Globus pallidus (tissue), 1 donor: ENCODE results near the gene WDR62.

Experiments used
- DNase-seq: peaks from one replicate; pipeline ENCODE4 v3.0.0-alpha.2; 2015; ENCODE audit warnings: low spot score

Gene WDR62

DNA sequence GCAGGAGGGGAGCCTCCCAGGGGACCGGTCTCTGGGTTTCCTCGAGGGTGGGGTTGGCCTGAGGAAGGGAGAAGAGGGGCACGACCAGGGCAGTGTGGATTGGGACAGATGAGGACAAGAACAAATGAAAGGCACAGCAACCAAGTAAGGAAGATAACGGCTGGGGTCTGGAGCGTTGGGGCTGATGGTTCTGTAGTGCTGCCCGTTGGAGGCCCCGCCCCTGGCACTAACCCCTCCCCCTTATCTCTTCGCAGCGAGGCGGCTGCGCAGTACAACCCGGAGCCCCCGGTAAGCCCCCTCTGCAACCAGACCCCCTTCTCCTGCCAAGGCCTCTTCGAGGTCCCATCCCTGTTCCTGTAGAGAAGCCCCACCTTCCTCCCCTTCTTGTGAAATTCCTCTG lies 87.3 kb downstream of the WDR62 start:
- DNase-seq: no peak

DNA sequence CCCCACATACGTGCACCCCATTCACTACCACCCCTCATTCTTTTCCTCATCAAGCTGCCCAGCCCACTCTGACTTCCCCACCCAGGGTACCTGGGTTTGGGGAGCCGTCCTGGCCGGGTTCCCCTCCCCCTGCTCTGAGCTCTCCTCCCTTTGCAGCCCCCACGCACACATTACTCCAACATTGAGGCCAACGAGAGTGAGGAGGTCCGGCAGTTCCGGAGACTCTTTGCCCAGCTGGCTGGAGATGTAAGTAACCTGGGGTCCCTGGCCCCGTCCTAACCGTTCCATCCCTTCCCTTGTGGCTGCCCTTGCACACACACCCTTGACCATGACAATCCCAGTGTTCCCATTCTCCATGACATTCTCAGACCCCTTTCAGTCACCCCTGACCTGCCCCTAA lies 87.8 kb downstream of the WDR62 start:
- DNase-seq: no peak

DNA sequence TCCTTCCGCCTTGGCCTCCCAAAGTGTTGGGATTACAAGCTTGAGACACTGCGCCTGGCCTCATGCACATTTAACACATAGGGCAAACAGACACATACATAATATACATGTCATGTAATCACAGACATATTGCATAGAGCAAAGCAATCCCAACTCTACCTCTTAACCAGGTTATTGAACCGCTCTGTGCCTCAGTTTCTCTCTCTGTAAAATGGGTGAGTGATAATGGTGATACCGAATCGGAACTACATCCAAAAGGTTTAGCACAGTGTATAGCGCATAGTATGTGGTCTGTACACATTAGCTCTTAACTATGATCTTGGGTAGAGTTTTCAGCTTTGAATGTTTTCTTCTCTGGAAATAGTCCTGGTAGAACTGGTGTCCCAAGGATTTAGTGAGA lies 89.9 kb downstream of the WDR62 start:
- DNase-seq: no peak

DNA sequence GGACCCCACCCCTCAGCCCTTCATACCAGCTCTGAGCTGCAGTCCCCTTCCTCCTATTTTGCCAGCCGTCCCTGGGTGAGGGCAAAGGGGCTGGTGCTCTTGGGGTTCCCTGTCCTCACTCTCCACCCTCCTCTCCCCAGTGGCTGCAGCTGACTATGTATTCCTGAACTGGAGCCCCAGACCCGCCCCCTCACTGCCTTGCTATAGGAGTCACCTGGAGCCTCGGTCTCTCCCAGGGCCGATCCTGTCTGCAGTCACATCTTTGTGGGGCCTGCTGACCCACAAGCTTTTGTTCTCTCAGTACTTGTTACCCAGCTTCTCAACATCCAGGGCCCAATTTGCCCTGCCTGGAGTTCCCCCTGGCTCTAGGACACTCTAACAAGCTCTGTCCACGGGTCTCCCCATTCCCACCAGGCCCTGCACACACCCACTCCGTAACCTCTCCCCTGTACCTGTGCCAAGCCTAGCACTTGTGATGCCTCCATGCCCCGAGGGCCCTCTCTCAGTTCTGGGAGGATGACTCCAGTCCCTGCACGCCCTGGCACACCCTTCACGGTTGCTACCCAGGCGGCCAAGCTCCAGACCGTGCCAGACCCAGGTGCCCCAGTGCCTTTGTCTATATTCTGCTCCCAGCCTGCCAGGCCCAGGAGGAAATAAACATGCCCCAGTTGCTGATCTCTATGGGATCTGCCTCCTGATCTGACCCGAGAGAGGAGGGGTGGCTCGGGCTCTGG lies 95.1 kb downstream of the WDR62 start:
- no peak for DNase-seq

DNA sequence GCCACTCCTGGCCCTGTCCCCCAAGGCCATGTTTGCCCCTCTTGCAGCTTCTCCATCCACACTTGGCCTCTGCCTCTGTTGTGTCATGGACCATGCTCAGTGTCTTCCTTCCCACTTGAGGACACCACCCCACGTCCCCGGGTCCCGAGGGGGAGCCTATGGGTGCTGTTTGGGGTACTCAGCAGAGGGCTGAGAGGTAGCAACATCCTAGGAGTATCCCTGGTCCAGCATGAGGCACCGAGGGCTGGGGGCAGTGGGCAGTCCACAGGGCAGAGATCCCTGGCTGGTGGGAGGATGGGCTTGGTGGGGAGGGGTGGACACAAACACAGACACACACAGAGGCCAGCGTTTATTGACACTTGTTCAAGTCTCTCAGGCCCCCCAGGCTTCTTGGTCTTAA lies 95.9 kb downstream of the WDR62 start:
- DNase-seq: no peak

DNA sequence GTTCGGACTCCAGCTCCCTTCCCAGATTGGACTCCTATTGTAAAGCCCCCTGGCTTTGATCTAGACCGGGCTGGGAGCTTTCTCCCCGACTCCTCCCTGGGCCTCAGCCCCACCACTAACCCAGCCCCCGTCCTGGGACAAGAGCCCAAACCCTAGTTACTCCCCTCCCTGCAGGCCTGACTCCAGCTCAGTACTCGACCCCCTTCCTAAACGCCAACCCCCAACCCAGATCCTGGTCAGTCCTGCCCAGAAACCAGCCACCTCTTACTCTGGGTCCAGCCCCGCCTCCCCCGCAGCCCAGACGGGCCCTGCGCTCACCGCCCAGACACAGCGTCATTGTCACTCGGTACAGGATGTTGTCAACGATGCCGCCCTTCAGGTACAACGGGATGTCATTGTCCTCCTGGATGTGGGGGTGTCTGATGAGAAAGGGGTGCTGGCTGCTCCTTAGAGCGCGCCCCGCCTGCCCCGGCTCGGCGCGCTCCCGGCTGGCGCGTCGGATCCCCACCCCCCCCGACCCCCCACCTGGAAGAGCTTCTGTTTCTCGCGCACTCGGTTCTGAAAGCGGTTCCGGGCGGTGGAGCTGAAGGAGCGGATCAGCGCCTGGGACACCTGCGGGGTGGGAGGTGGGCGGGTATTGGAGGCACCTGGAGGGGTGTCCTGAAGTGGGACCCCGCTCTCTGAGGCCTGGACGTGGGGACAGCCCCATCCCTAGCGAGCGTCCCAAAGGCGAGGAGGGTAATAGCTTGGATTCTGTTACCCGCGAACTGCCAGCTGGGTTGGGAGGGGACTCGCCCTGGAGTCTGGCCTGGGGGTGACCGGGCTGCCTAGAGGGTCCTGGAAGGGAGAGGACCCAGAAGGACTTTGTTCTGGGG lies 96.7 kb downstream of the WDR62 start:
- no peak for DNase-seq

DNA sequence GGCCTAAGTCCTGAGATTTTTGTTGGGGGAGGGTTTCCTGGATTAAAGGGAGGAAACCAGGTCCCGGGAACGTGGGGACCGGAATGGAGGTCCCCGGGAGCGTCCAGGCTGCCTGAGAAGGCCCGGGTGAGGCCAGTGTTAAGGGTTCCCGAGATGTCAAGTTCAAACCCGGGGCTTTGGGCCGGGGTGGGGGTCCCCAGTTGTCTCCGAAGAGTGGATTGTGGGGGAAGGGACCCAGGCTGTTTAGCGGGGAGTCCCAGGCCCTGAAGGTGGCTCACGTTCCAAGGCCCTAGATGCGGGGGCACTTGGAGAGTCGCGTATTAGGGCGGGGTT lies 97.3 kb downstream of the WDR62 start:
- no peak for DNase-seq

DNA sequence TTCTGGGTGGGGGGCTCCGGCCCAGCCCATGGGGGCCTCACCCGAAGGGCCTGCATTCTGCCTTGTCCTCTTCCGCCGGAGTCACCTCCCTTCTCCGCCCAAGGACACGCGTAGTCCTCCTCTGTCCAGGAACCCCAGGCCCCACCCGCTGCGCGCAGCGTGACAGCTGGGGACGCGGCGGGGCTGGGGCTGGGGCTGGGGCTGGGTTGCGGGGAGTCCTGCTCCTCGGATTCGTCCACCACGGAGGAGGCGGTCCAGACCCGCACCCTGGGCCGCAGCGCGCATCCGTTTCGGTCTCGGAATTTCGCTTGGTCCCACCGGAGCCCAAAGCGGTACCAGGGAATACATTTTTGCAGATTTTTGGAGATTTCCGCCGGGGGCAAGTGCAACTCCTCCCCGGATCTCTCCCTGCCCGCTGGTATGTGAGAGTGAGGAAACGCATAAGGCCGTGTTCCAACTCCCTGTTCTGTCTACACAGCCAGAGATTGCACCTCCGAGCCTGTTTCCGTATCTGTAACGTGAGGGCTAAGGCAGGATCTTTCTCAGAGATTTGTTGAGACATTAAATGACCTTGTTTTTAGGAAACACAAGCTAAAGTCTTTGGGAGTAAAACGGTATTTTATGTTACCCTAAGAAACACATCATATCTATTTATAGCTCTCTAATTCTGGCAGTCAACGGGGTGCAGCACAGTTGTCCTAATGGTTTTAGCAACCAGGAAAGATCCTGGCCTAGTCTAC lies 97.8 kb downstream of the WDR62 start, which contains the start of gene COX7A1:
Gene COX7A1 (minus strand): TSS at position 96 of the 740 bp plus-strand sequence. CDS start 40 bp downstream, at position 56.
- no peak for DNase-seq

DNA sequence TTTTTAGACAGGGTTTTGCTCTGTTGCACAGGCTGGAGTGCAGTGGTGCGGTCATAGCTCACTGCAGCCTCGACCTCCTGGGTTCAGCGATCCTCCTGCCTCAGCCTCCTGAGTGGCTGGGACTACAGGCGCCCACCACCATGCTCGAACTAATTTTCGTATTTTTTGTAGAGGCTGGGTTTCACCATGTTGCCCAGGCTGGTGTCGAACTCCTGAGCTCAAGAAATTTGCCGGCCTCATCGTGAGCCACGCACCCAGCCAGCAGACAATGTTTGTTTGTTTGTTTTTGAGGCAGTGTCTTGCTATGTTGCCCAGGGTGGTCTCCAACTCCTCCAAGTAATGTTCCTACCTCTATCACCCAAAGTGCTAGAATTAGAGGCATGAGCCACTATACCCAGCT lies 98.4 kb downstream of the WDR62 start:
- DNase-seq: no peak
